ENCODE measurements around the gene RASL11B. TPM values are rescaled to one million over a fixed set of nuclear protein-coding genes. Genes with fewer than 3 reads are reported as not detected.

The RASL11B gene
- total RNA-seq, 1 experiment from 2014 or later: 30.0 TPM

- Histone ChIP-seq H4K8ac (replicated peaks; ENCODE audit: insufficient read length, low read depth, low read length) (no peak overlapping the region), H3K9me3 (ENCODE audit: control insufficient read depth, low read depth, low read length) (peaks cover 11% of the 10 kb centered on the region), H4K91ac (ENCODE audit: insufficient read length, low read depth, low read length) (no peak overlapping the region), H3K23ac (ENCODE audit: insufficient read length, low read depth, low read length) (no peak overlapping the region), H2BK5ac (ENCODE audit: insufficient read length, low read length) (no peak overlapping the region), H3K27ac (ENCODE audit: insufficient read length, low read depth, low read length) (no peak overlapping the region), H3K27me3 (ENCODE audit: insufficient read depth, low read length) (no peaks in the 10 kb centered on the region), H3K23me2 (ENCODE audit: insufficient read length, low read depth, low read length, poor library complexity, severe bottlenecking) (no peaks in the 10 kb centered on the region), H2BK120ac (ENCODE audit: low read depth, low read length, poor library complexity, severe bottlenecking) (no peak overlapping the region), H3T11ph (ENCODE audit: low read length) (no peak overlapping the region), H3K56ac (ENCODE audit: insufficient read length, low read depth, low read length) (no peak overlapping the region), H3K9ac (ENCODE audit: extremely low read depth, insufficient read length, low read length) (no peak overlapping the region), H3K79me2 (ENCODE audit: insufficient read depth, low read length) (no peaks in the 10 kb centered on the region), H2AFZ (ENCODE audit: low read length) (no peak overlapping the region), H3K4me1 (ENCODE audit: insufficient read depth, low read length) (no peaks in the 10 kb centered on the region), H2AK5ac (ENCODE audit: insufficient read length, low read length) (no peak overlapping the region), H3K14ac (ENCODE audit: insufficient read depth, low read length) (no peak overlapping the region), H2BK20ac (ENCODE audit: low read depth, low read length, poor library complexity, severe bottlenecking) (no peak overlapping the region), H3K18ac (ENCODE audit: insufficient read length, low read depth, low read length) (no peak overlapping the region), H2BK15ac (ENCODE audit: low read depth, low read length) (no peak overlapping the region), H3K4me2 (ENCODE audit: insufficient read depth, insufficient read length, low read length) (no peak overlapping the region), H4K5ac (ENCODE audit: insufficient read length, low read depth, low read length) (no peak overlapping the region), H3K79me1 (ENCODE audit: insufficient read depth, low read depth, low read length, poor library complexity, severe bottlenecking) (no peaks in the 10 kb centered on the region), H4K20me1 (ENCODE audit: control insufficient read depth, insufficient read depth, insufficient read length) (no peaks in the 10 kb centered on the region), H3K4ac (ENCODE audit: low read depth, low read length) (no peak overlapping the region), H2BK12ac (ENCODE audit: insufficient read length, low read depth, low read length) (no peak overlapping the region)
- peaks cover 29% of the 10 kb centered on the region in 2 experiments for H3K9me3 Mint-ChIP-seq
- no peak for DNase-seq
- H3K27me3 Mint-ChIP-seq (ENCODE audit: low read depth): no peaks in the 10 kb centered on the region
- H3K4me1 Mint-ChIP-seq: peaks cover 5 to 11% of the 10 kb centered on the region in 2 experiments
- H3K4me3 Mint-ChIP-seq: no peak overlapping the region
- no peak overlapping the region for H3K27ac Mint-ChIP-seq
- peaks cover 20 to 31% (median 21%) of the 10 kb centered on the region in 3 experiments for H3K36me3 Mint-ChIP-seq (ENCODE audit: insufficient read depth in 1 of 3, low read depth in 3 of 3)
- no peak for TF ChIP-seq CTCF (conservative IDR thresholded peaks at IDR 0.05)
- no CpG with 5 or more reads among the region's 4 CpGs for WGBS (ENCODE audit: extremely low coverage, insufficient read length, low lambda C conversion rate)
Measured at GRCh38 chr4:52904421-52904820, 42.3 kb downstream of the RASL11B start.

Measured in H9 (cell line).